Cardiac septum (tissue), 1 donor: ENCODE measurements around the gene KIAA0319L. TPM values are rescaled to one million over a fixed set of nuclear protein-coding genes. Genes with fewer than 3 reads are reported as not detected.
"Not testable (repeated sequence)": the region's sequence is repeated elsewhere in the genome, so short reads cannot be mapped to it uniquely, and the experiment has no call there.

Source experiments
- DNase-seq: peaks from one replicate; pipeline ENCODE4 v3.0.0-alpha.2; 2020; ENCODE audit warnings: low spot score
- intact Hi-C: fragments of 100-400 bp; cut with DNase I; formaldehyde crosslinking; loops from one replicate; pipeline ENCODE4 v1.14.0; 2022
- total RNA-seq: library from RNA; stranded (reverse); fragmentation: NEBNext Ultra II Directional; extraction: Animal tissue kit (Norgen Biotek cat#: 25700); gene quantifications from one replicate; pipeline ENCODE4 v1.2.1, GENCODE V29; 2021
- donor health status: DM: no; HTN: no; CAD: no.

Gene KIAA0319L
- total RNA-seq, 1 donor from 2014 or later: 84.0 TPM

- intact Hi-C loops, DNase-seq: not testable (repeated sequence)
Observed at GRCh38 chr1:35463749-35464148, 93.5 kb downstream of the KIAA0319L start.

- DNase-seq: no peak
- intact Hi-C loops: no loop called here
Observed at GRCh38 chr1:35463232-35463631, 94.0 kb downstream of the KIAA0319L start.

DNA sequence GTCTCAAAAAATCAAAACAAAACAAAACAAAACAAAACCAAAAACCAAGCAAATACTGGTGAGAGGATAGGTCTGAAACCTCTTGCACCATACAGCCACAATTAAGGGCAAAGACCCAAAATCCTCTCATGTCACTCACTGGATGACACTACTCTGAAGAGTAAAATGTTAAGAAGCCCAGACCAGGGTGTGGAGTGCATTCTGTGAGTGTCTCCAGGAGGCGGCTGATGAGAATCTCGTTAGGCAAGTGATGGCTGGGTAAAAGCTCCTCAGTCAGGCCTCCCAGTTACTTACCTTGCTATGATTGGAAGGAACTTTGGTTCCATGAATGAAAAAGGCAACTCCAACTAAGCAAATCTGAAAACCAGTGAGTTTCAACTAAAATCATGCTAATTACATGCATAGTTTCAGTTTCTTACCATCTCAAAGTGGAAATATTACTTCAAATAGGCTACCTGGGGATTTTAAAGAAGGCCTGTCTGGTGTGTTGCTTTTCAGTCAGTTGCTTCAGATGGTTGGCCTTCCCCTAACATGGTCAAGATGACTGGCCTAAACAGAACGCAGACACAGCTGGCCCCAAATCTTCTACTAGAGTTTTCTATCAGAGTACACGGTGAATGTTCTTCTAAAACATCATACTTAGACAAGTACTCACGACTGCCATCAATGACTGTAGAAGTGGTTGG, 95.1 kb downstream of the KIAA0319L start:
- DNase-seq: no peak
- intact Hi-C loops: no loop called here

GRCh38 chr1:35460796-35461195, 96.4 kb downstream of the KIAA0319L start:
- intact Hi-C loops: no loop called here
- no peak for DNase-seq

- intact Hi-C loops: loop anchor here (5.0 kb wide), 1 partner anchor 273 kb away; no protein-coding TSS in a partner anchor
- DNase-seq: no peak
Observed at GRCh38 chr1:35454616-35455015, 102.6 kb downstream of the KIAA0319L start.

GRCh38 chr1:35454176-35454575, 103.0 kb downstream of the KIAA0319L start:
- DNase-seq: no peak
- intact Hi-C loops: loop anchor here (5.0 kb wide), 1 partner anchor 273 kb away; no protein-coding TSS in a partner anchor

- intact Hi-C loops: loop anchor here (5.0 kb wide), 1 partner anchor 274 kb away; no protein-coding TSS in a partner anchor
- no peak for DNase-seq
Observed at GRCh38 chr1:35453031-35453430, 104.2 kb downstream of the KIAA0319L start.

GRCh38 chr1:35452106-35452774, 105.0 kb downstream of the KIAA0319L start:
- intact Hi-C loops: loop anchor here (5.0 kb wide), 1 partner anchor 275 kb away; no protein-coding TSS in a partner anchor
- peak; percentile 80 for DNase-seq

- intact Hi-C loops: loop anchor here (2.0 to 5.0 kb wide), 2 partner anchors 114 to 276 kb away; no protein-coding TSS in a partner anchor
Observed at GRCh38 chr1:35451125-35451528, 106.1 kb downstream of the KIAA0319L start.

GRCh38 chr1:35449334-35450008, 107.7 kb downstream of the KIAA0319L start:
- intact Hi-C loops: loop anchor here (2.0 to 5.0 kb wide), 2 partner anchors 115 to 278 kb away; no protein-coding TSS in a partner anchor
- no peak for DNase-seq

More at GRCh38 chr1:35451125-35451528, 106.1 kb downstream of the KIAA0319L start:
- peak; percentile 92 for DNase-seq

GRCh38 chr1:35448344-35448801, 108.8 kb downstream of the KIAA0319L start:
- no peak for DNase-seq
- intact Hi-C loops: no loop called here

- intact Hi-C loops: no loop called here
- no peak for DNase-seq
Observed at GRCh38 chr1:35447278-35447677, 109.9 kb downstream of the KIAA0319L start.

DNA sequence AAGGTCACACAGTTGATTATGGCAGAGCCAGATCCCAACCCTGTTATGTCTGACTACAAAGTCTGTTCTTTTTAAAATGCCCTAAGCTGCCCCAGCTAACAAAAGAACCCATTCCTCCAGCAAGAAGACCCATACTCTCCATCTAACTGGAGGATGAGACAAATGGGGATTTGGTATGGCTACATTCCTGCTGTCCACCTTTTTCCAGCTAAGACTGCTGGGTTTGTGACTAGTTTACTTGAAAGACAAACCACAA, 112.8 kb downstream of the KIAA0319L start:
- DNase-seq: no peak
- intact Hi-C loops: no loop called here

DNA sequence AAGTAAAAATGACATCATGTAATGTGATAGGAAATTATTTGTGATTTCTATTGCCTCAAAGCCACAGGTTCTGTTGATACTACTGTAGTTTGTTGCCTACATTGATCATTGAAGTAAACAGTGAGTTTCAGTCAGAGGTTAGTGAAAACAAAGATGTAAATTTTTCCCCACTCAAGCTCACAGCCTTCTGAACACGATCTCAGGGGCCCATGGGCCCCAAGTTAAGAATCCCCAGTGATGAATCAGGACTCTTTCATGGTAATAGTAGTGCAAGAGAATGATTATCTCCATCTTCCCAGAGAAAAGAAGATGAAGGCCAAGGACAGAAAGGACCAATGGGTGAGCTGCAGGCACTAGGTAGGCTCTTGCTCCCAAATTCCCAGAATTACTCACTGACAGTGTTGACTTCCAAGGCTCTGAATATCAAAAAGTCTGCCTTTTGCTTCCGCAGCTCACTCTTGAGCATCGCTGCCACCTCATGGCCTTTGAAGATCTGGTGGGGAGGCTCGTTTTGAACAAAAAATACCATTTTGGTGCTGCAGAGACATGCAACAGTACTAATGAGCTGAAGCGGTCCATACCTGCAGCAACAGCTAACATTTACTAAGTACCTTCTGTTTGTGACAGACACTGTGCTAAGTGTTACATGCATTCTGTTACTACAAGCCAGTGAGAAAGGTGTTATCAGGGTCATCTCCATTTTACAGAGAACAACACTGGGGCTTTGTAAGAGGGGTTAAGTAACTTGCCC, 113.3 kb downstream of the KIAA0319L start:
- intact Hi-C loops: no loop called here
- no peak for DNase-seq

- DNase-seq: no peak
- intact Hi-C loops: no loop called here
Observed at GRCh38 chr1:35442734-35443133, 114.5 kb downstream of the KIAA0319L start.

DNA sequence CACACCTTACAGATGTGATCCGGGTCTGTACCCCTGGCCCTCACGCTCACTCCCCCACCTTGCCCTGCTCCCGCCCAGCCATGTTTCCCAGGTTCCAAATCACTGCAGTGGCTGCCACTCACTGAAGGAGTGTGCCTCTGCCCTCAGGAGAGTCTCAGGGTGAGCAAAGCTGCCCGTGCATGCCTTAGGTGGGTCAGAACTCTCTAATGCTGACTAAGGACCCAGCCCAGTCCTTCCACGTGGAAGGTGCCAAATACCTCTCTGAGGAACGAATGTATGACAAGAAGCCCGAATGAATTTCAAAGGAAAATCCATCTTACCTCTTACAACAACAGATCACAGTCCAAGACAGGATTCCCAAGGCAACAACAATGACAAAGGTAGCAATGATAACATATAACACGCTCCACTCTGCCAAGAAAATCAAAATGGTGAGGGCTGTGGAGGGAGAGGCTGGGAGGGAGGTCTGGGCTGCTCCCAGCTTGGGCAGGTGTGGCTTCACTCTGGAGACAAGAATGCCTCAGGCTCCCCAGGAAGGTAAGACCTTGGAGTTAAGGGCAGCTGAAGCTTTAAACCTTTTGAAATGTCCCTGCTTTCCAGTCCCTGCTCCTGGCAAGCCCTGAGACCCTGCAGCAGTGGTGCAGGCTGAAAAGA, 115.2 kb downstream of the KIAA0319L start:
- intact Hi-C loops: no loop called here
- no peak for DNase-seq

DNA sequence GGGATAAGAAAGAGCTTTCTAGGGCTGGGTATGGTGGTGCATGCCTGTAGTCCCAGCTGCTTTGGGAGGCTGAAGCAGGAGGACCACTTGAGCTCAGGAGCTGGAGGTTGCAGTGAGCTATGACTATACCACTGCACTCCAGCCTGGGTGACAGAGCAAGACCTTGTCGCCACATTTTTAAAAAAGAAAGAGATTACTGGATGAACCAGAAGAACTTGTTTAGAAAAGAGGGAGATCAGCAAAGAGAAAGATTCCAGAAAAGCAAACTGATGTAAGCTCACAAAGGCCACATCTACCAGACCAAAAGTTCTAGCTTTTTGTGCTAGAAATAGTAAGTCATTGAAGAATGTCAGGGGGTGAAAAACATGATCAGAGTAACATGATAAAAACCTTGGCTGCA, 117.6 kb downstream of the KIAA0319L start:
- DNase-seq: no peak
- intact Hi-C loops: no loop called here

GRCh38 chr1:35437200-35437599, 120.0 kb downstream of the KIAA0319L start:
- DNase-seq: no peak
- intact Hi-C loops: no loop called here

GRCh38 chr1:35436078-35436477, 121.1 kb downstream of the KIAA0319L start:
- no peak for DNase-seq
- intact Hi-C loops: no loop called here
